HG02870 (cell line): ENCODE measurements around the gene CEP170B.
A peak's percentile ranks its signal among the peaks of the same experiment; 100 is the strongest.
"Not testable (repeated sequence)": the region's sequence is repeated elsewhere in the genome, so short reads cannot be mapped to it uniquely, and the experiment has no call there.

ENCODE experiments used
- ATAC-seq: cut with Tn5 transposase; IDR thresholded peaks from one replicate; pipeline ENCODE4 v1.9.1; 2021; ENCODE audit warnings: mild to moderate bottlenecking, moderate library complexity; ENCODE audit not compliant: unreplicated experiment

Gene CEP170B

GRCh38 chr14:104903990-104904389 lies 38.9 kb downstream of the CEP170B start:
- ATAC-seq: no peak

GRCh38 chr14:104904650-104905578 lies 39.8 kb downstream of the CEP170B start:
- not testable (repeated sequence) for ATAC-seq

- ATAC-seq: not testable (repeated sequence)
Observed at GRCh38 chr14:104905579-104905933, 40.5 kb downstream of the CEP170B start.

- ATAC-seq: no peak
Observed at GRCh38 chr14:104908303-104908702, 43.2 kb downstream of the CEP170B start.

- ATAC-seq: no peak
Observed at GRCh38 chr14:104912053-104912452, 47.0 kb downstream of the CEP170B start.

GRCh38 chr14:104913435-104913834 lies 48.4 kb downstream of the CEP170B start:
- no peak for ATAC-seq

GRCh38 chr14:104917116-104917515 lies 52.0 kb downstream of the CEP170B start:
- no peak for ATAC-seq

GRCh38 chr14:104917993-104918392 lies 52.9 kb downstream of the CEP170B start:
- ATAC-seq: no peak

GRCh38 chr14:104919152-104919992 lies 54.3 kb downstream of the CEP170B start:
- not testable (repeated sequence) for ATAC-seq

- no peak for ATAC-seq
Observed at GRCh38 chr14:104919993-104920315, 54.9 kb downstream of the CEP170B start.

- ATAC-seq: no peak
Observed at GRCh38 chr14:104923640-104924420, 58.8 kb downstream of the CEP170B start.

- no peak for ATAC-seq
Observed at GRCh38 chr14:104924421-104925213, 59.5 kb downstream of the CEP170B start, which contains the start of gene PLD4. Gene PLD4, plus strand, starts transcription at chr14:104924879. Its CDS starts 2,262 bp downstream, at chr14:104927141.

GRCh38 chr14:104925214-104925854 lies 60.3 kb downstream of the CEP170B start:
- no peak for ATAC-seq

- ATAC-seq: no peak
Observed at GRCh38 chr14:104925855-104926609, 61.0 kb downstream of the CEP170B start.

- peak; percentile 87 for ATAC-seq
Observed at GRCh38 chr14:104926619-104927431, 61.8 kb downstream of the CEP170B start.

GRCh38 chr14:104927432-104927816 lies 62.4 kb downstream of the CEP170B start:
- ATAC-seq: no peak

- ATAC-seq: no peak
Observed at GRCh38 chr14:104927901-104928300, 62.8 kb downstream of the CEP170B start.
